ENCODE measurements around the gene SGCD.

GRCh38 chr5:156380848-156381247 is 53.9 kb downstream of the SGCD start:
- no peak for TF ChIP-seq CTCF (IDR thresholded peaks at IDR 0.05; ENCODE audit: insufficient read depth, low read length)
- TF ChIP-seq POLR2AphosphoS5 (IDR thresholded peaks at IDR 0.05; ENCODE audit: low read depth) = no peak
- TF ChIP-seq, protein P1, sequence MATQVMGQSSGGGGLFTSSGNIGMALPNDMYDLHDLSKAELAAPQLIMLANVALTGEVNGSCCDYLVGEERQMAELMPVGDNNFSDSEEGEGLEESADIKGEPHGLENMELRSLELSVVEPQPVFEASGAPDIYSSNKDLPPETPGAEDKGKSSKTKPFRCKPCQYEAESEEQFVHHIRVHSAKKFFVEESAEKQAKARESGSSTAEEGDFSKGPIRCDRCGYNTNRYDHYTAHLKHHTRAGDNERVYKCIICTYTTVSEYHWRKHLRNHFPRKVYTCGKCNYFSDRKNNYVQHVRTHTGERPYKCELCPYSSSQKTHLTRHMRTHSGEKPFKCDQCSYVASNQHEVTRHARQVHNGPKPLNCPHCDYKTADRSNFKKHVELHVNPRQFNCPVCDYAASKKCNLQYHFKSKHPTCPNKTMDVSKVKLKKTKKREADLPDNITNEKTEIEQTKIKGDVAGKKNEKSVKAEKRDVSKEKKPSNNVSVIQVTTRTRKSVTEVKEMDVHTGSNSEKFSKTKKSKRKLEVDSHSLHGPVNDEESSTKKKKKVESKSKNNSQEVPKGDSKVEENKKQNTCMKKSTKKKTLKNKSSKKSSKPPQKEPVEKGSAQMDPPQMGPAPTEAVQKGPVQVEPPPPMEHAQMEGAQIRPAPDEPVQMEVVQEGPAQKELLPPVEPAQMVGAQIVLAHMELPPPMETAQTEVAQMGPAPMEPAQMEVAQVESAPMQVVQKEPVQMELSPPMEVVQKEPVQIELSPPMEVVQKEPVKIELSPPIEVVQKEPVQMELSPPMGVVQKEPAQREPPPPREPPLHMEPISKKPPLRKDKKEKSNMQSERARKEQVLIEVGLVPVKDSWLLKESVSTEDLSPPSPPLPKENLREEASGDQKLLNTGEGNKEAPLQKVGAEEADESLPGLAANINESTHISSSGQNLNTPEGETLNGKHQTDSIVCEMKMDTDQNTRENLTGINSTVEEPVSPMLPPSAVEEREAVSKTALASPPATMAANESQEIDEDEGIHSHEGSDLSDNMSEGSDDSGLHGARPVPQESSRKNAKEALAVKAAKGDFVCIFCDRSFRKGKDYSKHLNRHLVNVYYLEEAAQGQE (IDR thresholded peaks at IDR 0.05; ENCODE audit: insufficient replicate concordance, low read depth) = no peak
- no peak for TF ChIP-seq SPI1 (IDR thresholded peaks at IDR 0.05; ENCODE audit: borderline replicate concordance, low read depth)
- TF ChIP-seq GABPA (IDR thresholded peaks at IDR 0.05; ENCODE audit: low read depth) = no peak
